ENCODE results near the gene C1orf21.
"Not testable (repeated sequence)": the region's sequence is repeated elsewhere in the genome, so short reads cannot be mapped to it uniquely, and the experiment has no call there.

C1orf21 gene

GRCh38 chr1:184604152-184604900 lies 217.5 kb downstream of the C1orf21 start:
- no peak for DNase-seq (ENCODE audit: low read depth)

- DNase-seq (ENCODE audit: low read depth), result peak; percentile 17
Observed at GRCh38 chr1:184605941-184606340, 219.1 kb downstream of the C1orf21 start.

- DNase-seq (ENCODE audit: low read depth), result no peak
Observed at GRCh38 chr1:184606786-184607185, 220.0 kb downstream of the C1orf21 start.

- DNase-seq (ENCODE audit: low read depth), result no peak
Observed at GRCh38 chr1:184608581-184608980, 221.8 kb downstream of the C1orf21 start.

GRCh38 chr1:184608990-184609389 lies 222.2 kb downstream of the C1orf21 start:
- no peak for DNase-seq (ENCODE audit: low read depth)

- no peak for DNase-seq (ENCODE audit: low read depth)
Observed at GRCh38 chr1:184610876-184611595, 224.2 kb downstream of the C1orf21 start.

- DNase-seq (ENCODE audit: low read depth), result not testable (repeated sequence)
Observed at GRCh38 chr1:184612229-184612628, 225.4 kb downstream of the C1orf21 start.

- no peak for DNase-seq (ENCODE audit: low read depth)
Observed at GRCh38 chr1:184614667-184615066, 227.8 kb downstream of the C1orf21 start.

- no peak for DNase-seq (ENCODE audit: low read depth)
Observed at GRCh38 chr1:184615301-184615700, 228.5 kb downstream of the C1orf21 start.

GRCh38 chr1:184616504-184616903 lies 229.7 kb downstream of the C1orf21 start:
- no peak for DNase-seq (ENCODE audit: low read depth)

- DNase-seq (ENCODE audit: low read depth), result no peak
Observed at GRCh38 chr1:184617433-184618029, 230.7 kb downstream of the C1orf21 start.

- no peak for DNase-seq (ENCODE audit: low read depth)
Observed at GRCh38 chr1:184618851-184619250, 232.0 kb downstream of the C1orf21 start.

- no peak for DNase-seq (ENCODE audit: low read depth)
Observed at GRCh38 chr1:184620469-184620868, 233.6 kb downstream of the C1orf21 start.

GRCh38 chr1:184621260-184621659 lies 234.4 kb downstream of the C1orf21 start:
- no peak for DNase-seq (ENCODE audit: low read depth)

GRCh38 chr1:184622136-184622823 lies 235.5 kb downstream of the C1orf21 start:
- no peak for DNase-seq (ENCODE audit: low read depth)

GRCh38 chr1:184623404-184623803 lies 236.6 kb downstream of the C1orf21 start:
- DNase-seq (ENCODE audit: low read depth), result no peak

- peak; percentile 30 for DNase-seq (ENCODE audit: low read depth)
Observed at GRCh38 chr1:184624051-184624450, 237.2 kb downstream of the C1orf21 start.

- peak; percentile 47 for DNase-seq (ENCODE audit: low read depth)
Observed at GRCh38 chr1:184624626-184625025, 237.8 kb downstream of the C1orf21 start.

GRCh38 chr1:184625271-184625670 lies 238.4 kb downstream of the C1orf21 start:
- no peak for DNase-seq (ENCODE audit: low read depth)

- DNase-seq (ENCODE audit: low read depth), result no peak
Observed at GRCh38 chr1:184626076-184627006, 239.5 kb downstream of the C1orf21 start.

GRCh38 chr1:184627007-184627341 lies 240.1 kb downstream of the C1orf21 start:
- no peak for DNase-seq (ENCODE audit: low read depth)

Data from ELR (cell line).